T-helper 1 cell treated with Interleukin-12 subunit alpha and Interleukin-12 subunit beta and Interleukin-4 antibody, amounts not matched to agents 30 ng/mL and 1 ng/mL, for 36 hours (primary cell): ENCODE measurements around the gene EDN3. TPM values are rescaled to one million over a fixed set of nuclear protein-coding genes. Genes with fewer than 3 reads are reported as not detected.

Source experiments
- intact Hi-C: fragments of 100-400 bp; cut with micrococcal nuclease; formaldehyde crosslinking; loops from one replicate; pipeline ENCODE4 v1.15.1; 2024
- total RNA-seq: library from RNA; stranded (reverse); gene quantifications from 2 replicates; pipeline ENCODE4 v1.2.3, GENCODE V29; 2022

EDN3 gene
- not detected in 2 replicates for total RNA-seq

- intact Hi-C loops = no loop called here
Observed at GRCh38 chr20:59300333-59301081, at the start of gene EDN3. Gene EDN3 (plus strand): TSS chr20:59300611. CDS start chr20:59300813, 202 bp downstream.

DNA sequence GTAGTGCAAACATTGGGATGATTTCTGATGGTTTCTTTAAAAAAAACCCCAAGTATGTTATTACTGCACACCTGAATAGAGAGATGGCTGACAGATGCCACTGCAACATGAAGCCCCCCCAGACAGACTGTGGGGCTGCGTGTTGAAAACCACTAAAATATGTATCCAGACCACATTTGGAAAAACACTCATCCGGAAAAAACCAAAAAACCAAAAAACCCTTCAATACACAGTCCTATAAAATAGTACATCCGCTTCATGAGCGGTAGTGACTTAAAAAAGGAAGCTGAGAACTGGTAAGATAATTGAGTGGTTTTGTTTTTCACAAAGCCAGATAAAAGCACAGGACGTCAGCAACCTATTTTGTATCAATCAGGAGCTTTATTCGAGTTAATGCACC is 47.1 kb upstream of the EDN3 start:
- intact Hi-C loops = no loop called here

- intact Hi-C loops = no loop called here
Observed at GRCh38 chr20:59253779-59254319, 46.6 kb upstream of the EDN3 start.

- intact Hi-C loops = no loop called here
Observed at GRCh38 chr20:59255256-59255655, 45.2 kb upstream of the EDN3 start.

DNA sequence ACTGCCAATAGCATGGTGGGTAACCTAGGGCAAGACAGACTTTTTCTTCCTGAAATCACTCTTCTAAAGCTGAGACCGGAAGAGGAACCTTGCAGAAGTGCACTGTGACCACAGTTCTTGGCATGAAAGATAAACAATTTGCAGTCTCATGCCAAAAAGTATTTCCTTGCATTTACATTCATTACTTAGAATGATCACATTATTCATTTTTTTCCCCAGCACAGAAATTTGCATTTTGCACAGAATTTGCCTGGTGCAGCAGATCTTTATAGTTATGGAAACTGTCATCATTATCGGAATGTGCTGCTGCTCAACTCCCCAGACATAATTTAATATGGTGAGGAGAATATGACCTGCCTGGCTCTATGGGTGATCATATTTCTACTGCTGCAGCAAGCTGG is 42.2 kb upstream of the EDN3 start:
- intact Hi-C loops = no loop called here

DNA sequence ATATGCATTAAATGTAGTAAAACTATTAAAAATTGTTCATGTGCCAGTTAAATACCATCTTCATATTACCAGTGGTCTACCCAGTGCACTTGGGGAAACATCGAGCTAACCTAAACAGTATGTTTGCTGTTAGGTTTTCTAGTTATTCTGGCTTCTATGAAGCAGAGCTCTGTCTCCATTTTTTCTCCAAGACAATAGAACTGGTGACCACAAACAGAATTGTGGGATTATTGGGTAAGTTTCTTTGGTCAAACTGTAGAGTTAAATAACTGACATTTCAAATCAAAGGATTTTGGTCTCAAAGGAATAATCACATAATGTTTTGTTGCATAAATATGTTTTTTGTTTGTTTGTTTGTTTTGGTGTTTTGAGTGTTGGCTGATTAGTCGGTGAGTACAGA is 40.5 kb upstream of the EDN3 start:
- intact Hi-C loops = no loop called here

DNA sequence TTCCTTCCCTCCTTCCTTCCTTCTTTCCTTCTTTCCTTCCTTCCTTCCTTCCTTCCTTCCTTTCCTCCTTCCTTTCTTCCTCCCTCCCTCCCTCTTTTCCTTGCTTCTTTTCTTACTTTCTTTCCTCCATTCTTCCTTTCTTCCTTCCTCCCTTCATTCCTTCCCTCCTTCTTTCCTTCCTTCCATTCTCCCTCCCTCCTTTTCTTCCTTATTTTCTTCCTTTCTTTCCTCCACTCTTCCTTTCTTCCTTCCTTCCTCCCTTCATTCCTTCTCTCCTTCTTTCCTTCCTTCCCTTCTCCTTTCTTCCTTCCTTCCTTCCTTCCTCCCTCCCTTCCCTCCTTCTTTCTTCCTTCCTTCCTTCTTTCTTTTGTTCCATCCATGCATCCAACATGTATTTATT is 35.1 kb upstream of the EDN3 start:
- intact Hi-C loops = no loop called here

DNA sequence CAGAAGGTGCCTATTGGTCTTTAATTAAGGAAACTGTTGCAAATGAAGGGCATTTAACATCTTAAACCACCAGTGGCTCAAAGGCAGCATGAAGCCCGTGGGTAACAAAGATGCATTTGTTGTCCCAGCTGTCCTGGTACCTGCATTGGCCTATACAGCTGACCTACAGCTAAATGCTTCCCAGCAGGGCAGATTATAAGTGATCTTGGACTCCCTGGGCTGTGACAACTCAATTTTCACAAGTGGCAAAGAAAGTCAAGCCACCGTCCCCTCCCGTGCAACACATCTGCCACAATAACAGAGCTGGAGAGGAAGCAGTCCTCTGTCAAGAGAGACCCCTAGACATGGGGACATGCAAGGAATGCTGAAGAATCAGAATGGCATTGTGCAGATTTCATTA is 31.5 kb upstream of the EDN3 start:
- intact Hi-C loops = no loop called here

GRCh38 chr20:59269411-59270025 is 30.9 kb upstream of the EDN3 start:
- intact Hi-C loops = no loop called here

- intact Hi-C loops = no loop called here
Observed at GRCh38 chr20:59270380-59270779, 30.0 kb upstream of the EDN3 start.

DNA sequence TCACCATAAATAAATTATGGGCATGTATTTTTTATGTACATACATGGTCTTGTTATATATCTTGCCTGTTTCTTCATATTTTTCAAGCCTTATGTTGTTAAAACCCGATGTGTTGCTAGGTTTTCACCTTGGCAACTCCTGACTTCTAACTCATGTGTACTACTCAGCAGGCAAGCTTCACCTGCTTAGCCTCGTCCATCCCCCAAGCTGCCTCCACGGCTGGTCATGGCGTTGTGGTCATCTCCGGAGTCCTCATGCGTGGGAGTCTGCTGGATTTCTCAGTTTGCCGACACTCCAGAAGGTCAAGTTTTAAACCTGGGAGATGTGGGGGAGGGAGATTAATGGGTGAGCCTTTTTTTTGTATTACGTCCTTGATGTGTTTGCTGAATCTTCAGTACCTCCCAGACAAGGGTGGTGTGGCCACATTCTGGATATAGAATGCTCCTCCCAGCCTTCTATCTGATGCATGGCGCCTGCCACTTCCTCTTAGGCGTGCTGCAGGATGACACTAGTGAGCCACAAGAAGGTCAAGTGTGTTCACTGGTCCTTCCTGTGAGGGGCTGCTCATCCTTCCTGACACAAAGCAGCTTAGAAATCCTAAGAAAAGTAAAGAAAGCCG is 26.6 kb upstream of the EDN3 start:
- intact Hi-C loops = no loop called here

DNA sequence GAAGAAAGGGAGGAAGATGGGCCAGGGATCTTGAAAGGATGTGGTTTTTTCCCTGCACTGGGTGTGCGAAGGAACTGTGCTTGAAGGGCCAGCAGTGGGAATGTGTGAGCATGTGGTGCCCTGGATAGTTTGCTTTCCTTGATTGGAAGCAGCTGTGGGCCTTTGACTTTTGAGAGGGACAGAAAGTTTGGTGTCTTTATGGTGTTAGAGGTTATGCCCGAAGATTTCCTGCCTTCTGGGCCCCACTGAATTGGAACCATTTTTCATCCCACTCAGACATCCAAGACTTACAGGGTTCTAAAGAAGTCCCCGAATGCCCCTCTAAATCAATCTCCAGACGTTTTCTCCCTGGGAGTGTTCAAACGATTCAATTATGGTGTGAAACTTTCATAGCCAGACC is 23.5 kb upstream of the EDN3 start:
- intact Hi-C loops = no loop called here

DNA sequence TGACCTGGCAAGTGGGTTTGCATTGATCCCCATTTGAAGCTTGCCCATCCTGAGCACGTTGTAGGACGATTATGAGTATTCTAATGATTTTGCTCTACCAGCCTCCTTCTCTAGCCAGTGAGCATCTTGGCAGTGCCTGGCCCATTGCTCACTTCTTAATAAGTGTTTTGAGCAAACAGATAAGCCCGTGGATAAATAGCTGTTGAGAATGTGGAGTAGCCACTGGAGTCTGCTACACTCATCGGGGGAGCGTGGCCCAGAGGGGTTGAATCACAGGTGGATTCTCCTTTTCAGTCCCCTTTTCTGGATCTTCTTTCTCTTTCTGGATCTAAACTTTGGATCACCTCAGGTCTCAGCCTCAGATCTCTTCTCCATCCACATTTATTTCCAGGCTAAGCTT is 15.9 kb upstream of the EDN3 start:
- intact Hi-C loops = no loop called here

- intact Hi-C loops = no loop called here
Observed at GRCh38 chr20:59289994-59290393, 10.4 kb upstream of the EDN3 start.

GRCh38 chr20:59291740-59292383 is 8.5 kb upstream of the EDN3 start:
- intact Hi-C loops = no loop called here

DNA sequence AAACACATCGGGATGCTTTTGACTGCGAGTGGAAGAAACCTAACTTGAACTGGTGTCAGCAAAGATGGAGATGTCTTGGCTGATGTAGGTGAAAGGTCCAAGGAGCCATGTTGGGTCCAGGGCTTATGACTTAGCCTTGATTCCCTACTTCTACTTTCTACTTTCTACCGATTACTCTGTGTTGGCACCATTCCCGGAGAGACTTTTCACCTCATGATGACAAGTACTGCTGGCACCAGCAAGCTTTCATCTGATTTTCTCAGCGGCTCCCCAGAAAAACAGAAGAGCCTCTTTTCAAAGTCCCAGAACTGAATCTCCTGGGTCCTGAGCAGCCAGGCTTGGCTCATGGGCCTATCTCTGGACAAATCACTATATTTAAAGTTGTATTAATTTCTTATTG is 4.9 kb upstream of the EDN3 start:
- intact Hi-C loops = no loop called here

DNA sequence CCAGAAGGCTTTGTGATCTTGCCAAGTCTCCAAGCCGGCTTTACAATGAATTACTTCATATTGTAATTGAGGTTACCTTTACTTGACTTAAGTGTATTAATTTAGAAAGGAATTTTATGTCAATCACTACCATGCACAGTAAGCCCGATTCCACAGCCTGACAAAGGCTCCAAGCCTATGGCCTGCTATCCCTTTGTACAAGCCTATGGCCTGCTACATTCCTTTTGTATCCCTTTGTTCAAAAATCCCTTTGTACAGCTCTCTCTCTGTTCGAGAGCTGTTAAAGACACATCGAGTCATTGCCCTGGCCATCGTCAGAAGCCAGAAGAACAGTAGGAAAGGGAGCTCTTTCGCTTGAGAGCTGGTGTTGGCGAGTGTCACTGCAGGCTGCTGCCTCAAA is 2.7 kb upstream of the EDN3 start:
- intact Hi-C loops = no loop called here

- intact Hi-C loops = no loop called here
Observed at GRCh38 chr20:59299945-59300332, 472 bp upstream of the EDN3 start.

- intact Hi-C loops = no loop called here
Observed at GRCh38 chr20:59301343-59302007, 1.1 kb downstream of the EDN3 start.

DNA sequence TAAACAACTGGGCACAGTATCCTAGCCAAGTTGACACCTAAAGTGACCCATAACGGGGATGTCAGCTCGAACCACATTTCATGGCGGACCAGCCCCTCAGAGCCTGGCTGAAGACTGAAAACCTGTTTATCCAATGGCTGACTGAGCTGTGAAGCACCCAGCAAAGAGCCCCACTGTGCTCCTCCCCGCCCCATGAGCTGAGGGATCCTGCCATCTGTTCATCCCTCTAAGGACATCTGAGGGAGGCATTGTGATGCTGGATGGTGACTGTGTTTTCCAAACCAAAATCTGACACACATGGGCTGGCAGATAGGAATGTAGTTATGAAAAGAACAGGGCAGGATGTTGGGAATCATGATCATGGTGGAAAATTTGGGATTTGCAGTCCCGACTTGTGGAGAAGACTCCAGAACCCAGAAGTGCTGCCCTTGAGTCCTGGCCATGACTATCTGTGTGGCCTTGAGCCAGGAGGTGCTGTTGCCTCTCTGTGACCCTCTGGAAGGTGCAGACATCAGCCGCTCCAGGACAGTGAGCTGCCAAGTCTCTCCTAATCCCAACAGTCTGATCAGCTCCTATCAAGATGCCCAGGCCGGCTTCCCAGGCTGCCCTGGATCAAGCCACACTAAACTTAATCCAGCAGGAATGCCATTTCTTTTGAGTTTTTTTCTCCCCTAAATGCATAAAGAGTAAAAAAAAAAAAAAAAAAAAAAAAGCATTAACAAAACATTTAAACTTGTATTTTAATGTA is 5.7 kb downstream of the EDN3 start:
- intact Hi-C loops = no loop called here

DNA sequence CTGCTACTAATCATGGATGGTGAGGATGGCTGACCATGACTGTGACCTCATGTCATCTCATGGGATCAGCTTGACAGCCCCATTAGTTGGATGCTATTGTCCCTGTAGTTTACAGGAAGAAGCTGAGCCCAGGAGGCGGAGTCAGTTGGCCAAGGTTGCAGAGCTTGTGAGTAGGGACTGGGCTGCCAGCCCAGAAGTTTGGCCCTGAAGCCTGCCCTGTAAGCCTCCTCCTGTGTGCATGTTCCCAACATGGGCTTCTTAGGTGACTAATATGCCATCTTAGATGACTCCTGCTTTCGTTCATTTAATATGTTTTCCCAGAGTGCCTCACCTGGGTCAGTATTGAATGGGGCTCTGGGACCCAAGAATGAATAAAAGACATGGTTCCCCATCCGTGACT is 6.9 kb downstream of the EDN3 start:
- intact Hi-C loops = no loop called here
